GM21528 (cell line): ENCODE data around the gene HGS.
A peak's percentile ranks its signal among the peaks of the same experiment; 100 is the strongest.

Experiments used
- ATAC-seq: cut with Tn5 transposase; IDR thresholded peaks from one replicate; pipeline ENCODE4 v1.9.1; 2021; ENCODE audit warnings: mild to moderate bottlenecking, moderate library complexity; ENCODE audit not compliant: unreplicated experiment, low FRiP score

Gene HGS

GRCh38 chr17:81683584-81684441 is at the start of gene HGS, which contains the start of gene ARL16:
TSS of gene HGS (plus strand) at chr17:81684011. CDS start at chr17:81684067, 56 bp downstream.
TSS of gene ARL16 (minus strand) at chr17:81683797. CDS start at chr17:81683753, 44 bp downstream.
- peak; percentile 82 for ATAC-seq

- ATAC-seq, result no peak
Observed at GRCh38 chr17:81635431-81635830, 48.4 kb upstream of the HGS start.

- no peak for ATAC-seq
Observed at GRCh38 chr17:81635973-81636504, 47.8 kb upstream of the HGS start.

GRCh38 chr17:81636505-81637288 is 47.1 kb upstream of the HGS start, which contains the start of the genes NPLOC4 and TSPAN10:
TSS of gene NPLOC4 (minus strand) at chr17:81637112. CDS start at chr17:81636930, 182 bp downstream.
TSS of gene TSPAN10 (plus strand) at chr17:81637196. CDS start at chr17:81642413, 5,217 bp downstream.
- ATAC-seq, result peak; percentile 79

GRCh38 chr17:81638683-81639082 is 45.1 kb upstream of the HGS start:
- ATAC-seq, result no peak

- no peak for ATAC-seq
Observed at GRCh38 chr17:81640011-81640410, 43.8 kb upstream of the HGS start.

GRCh38 chr17:81641825-81642489 is 41.9 kb upstream of the HGS start:
- no peak for ATAC-seq

GRCh38 chr17:81644496-81644895 is 39.3 kb upstream of the HGS start:
- no peak for ATAC-seq

GRCh38 chr17:81644976-81645952 is 38.5 kb upstream of the HGS start:
- no peak for ATAC-seq

GRCh38 chr17:81646869-81647600 is 36.8 kb upstream of the HGS start:
- ATAC-seq, result no peak

GRCh38 chr17:81647640-81648012 is 36.2 kb upstream of the HGS start:
- ATAC-seq, result no peak

GRCh38 chr17:81648013-81648706 is 35.7 kb upstream of the HGS start:
- ATAC-seq, result no peak

- ATAC-seq, result no peak
Observed at GRCh38 chr17:81648707-81649085, 35.1 kb upstream of the HGS start.

- no peak for ATAC-seq
Observed at GRCh38 chr17:81650951-81651350, 32.9 kb upstream of the HGS start.

GRCh38 chr17:81651692-81652091 is 32.1 kb upstream of the HGS start:
- ATAC-seq, result no peak

GRCh38 chr17:81652906-81653771 is 30.7 kb upstream of the HGS start:
- ATAC-seq, result no peak
